Neural cell (in vitro differentiated cells): ENCODE data around the gene AICDA. TPM values are rescaled to one million over a fixed set of nuclear protein-coding genes. Genes with fewer than 3 reads are reported as not detected.
"Not testable (repeated sequence)": the region's sequence is repeated elsewhere in the genome, so short reads cannot be mapped to it uniquely, and the experiment has no call there.

Experiments
- H2AFZ ChIP-seq: fragments of 200-600, 300-800 bp; sonication (generic), shearing (Covaris generic); 2 replicates; pipeline ENCODE4 v1.6.0; 2014; ENCODE audit warnings: low read depth, mild to moderate bottlenecking, antibody characterized with exemption, low read length, moderate library complexity
- H3F3A ChIP-seq: fragments of 200-600 bp; shearing (Covaris generic); 2 replicates; pipeline ENCODE4 v1.6.1; 2016; ENCODE audit warnings: mild to moderate bottlenecking, moderate library complexity, mixed read lengths, antibody characterized with exemption, low read length; ENCODE audit not compliant: insufficient read depth, poor library complexity, severe bottlenecking
- H3K27ac ChIP-seq: fragments of 200-600, 300-800 bp; sonication (generic), shearing (Covaris generic); 2 replicates; pipeline ENCODE4 v1.5.1; 2014; ENCODE audit warnings: mild to moderate bottlenecking, low read length, moderate library complexity
- H3K27me3 ChIP-seq: fragments of 300-800, 200-600 bp; sonication (generic), shearing (Covaris generic); 2 replicates; pipeline ENCODE4 v1.6.0; 2014; ENCODE audit warnings: mild to moderate bottlenecking, low read depth, low read length, moderate library complexity; ENCODE audit not compliant: insufficient read depth
- H3K36me3 ChIP-seq: fragments of 300-800, 200-600 bp; sonication (generic), shearing (Covaris generic); 2 replicates; pipeline ENCODE4 v1.5.1; 2014; ENCODE audit warnings: mild to moderate bottlenecking, antibody characterized with exemption, low read length, moderate library complexity; ENCODE audit not compliant: insufficient read depth
- H3K4me2 ChIP-seq: fragments of 300-800, 200-600 bp; sonication (generic), shearing (Covaris generic); 2 replicates; pipeline ENCODE4 v1.6.0; 2014; ENCODE audit warnings: mild to moderate bottlenecking, low read length
- H3K4me3 ChIP-seq: fragments of 300-800, 200-600 bp; sonication (generic), shearing (Covaris generic); 2 replicates; pipeline ENCODE4 v1.5.1; 2014; ENCODE audit warnings: mild to moderate bottlenecking, low read length, moderate library complexity
- H3K79me2 ChIP-seq: fragments of 200-600 bp; shearing (Covaris generic); replicated peaks from 2 replicates; pipeline ENCODE4 v1.6.0; 2014; ENCODE audit warnings: mild to moderate bottlenecking, low read length, moderate library complexity; ENCODE audit not compliant: insufficient read depth
- H3K9ac ChIP-seq: fragments of 300-800, 200-600 bp; sonication (generic), shearing (Covaris generic); 2 replicates; pipeline ENCODE4 v1.6.1; 2016; ENCODE audit warnings: mild to moderate bottlenecking, low read length, mixed read lengths
- H3K9me2 ChIP-seq: fragments of 200-600 bp; shearing (Covaris generic); 2 replicates; pipeline ENCODE4 v1.6.1; 2016; ENCODE audit warnings: mild to moderate bottlenecking, low read length, mixed read lengths; ENCODE audit not compliant: insufficient read depth
- H3K9me3 ChIP-seq: fragments of 200-600, 300-800 bp; sonication (generic), shearing (Covaris generic); 2 replicates; pipeline ENCODE4 v1.6.1; 2016; ENCODE audit warnings: mild to moderate bottlenecking, mixed run types, low read length, moderate library complexity, mixed read lengths
- H4K20me1 ChIP-seq: fragments of 200-600 bp; shearing (Covaris generic); 2 replicates; pipeline ENCODE4 v1.6.1; 2016; ENCODE audit warnings: mild to moderate bottlenecking, mixed run types; ENCODE audit not compliant: insufficient read depth
- EZH2 ChIP-seq: fragments of 200-600, 300-800 bp; shearing (Covaris generic), sonication (generic); IDR thresholded peaks from 2 replicates; pipeline ENCODE4 v1.6.1; 2014; ENCODE audit warnings: antibody characterized with exemption, low read length, borderline replicate concordance, mild to moderate bottlenecking; ENCODE audit not compliant: insufficient read depth, poor library complexity, severe bottlenecking
- MXI1 ChIP-seq: fragments of 450-650 bp; conservative IDR thresholded peaks from 2 replicates; pipeline ENCODE4 v1.6.1; 2014; ENCODE audit warnings: antibody characterized with exemption, mild to moderate bottlenecking; ENCODE audit not compliant: poor library complexity, severe bottlenecking
- POLR2AphosphoS5 ChIP-seq: IDR thresholded peaks from 2 replicates; pipeline ENCODE4 v1.6.1; 2012
- RAD21 ChIP-seq: fragments of 450-650 bp; conservative IDR thresholded peaks from 2 replicates; pipeline ENCODE4 v1.6.1; 2014; ENCODE audit warnings: antibody characterized with exemption, mild to moderate bottlenecking, moderate library complexity
- SMC3 ChIP-seq: fragments of 450-650 bp; conservative IDR thresholded peaks from 2 replicates; pipeline ENCODE4 v1.6.1; 2014; ENCODE audit warnings: antibody characterized with exemption, mild to moderate bottlenecking, moderate library complexity; ENCODE audit not compliant: poor library complexity
- TAF1 ChIP-seq: IDR thresholded peaks from 2 replicates; pipeline ENCODE4 v1.6.1; 2012; ENCODE audit warnings: low read depth
- polyA plus RNA-seq: library from polyadenylated mRNA; depleted of rRNA; stranded (reverse); fragments of >200 nt; gene quantifications from 2 replicates; pipeline ENCODE4 v1.2.3, GENCODE V29; 2014
- TF ChIP-seq, protein P1 (sequence below): fragments of 450-650 bp; IDR thresholded peaks from 2 replicates; pipeline ENCODE4 v1.5.1; 2014; ENCODE audit warnings: antibody characterized with exemption, mild to moderate bottlenecking, moderate library complexity; ENCODE audit not compliant: poor library complexity, severe bottlenecking
- TF ChIP-seq, protein P2 (sequence below): IDR thresholded peaks from 2 replicates; pipeline ENCODE4 v1.6.1; 2012; ENCODE audit warnings: borderline replicate concordance

The AICDA gene
- polyA plus RNA-seq, 1 donor from 2014 or later = not detected

- no peaks in the 10 kb centered on the region for H3K9me2 ChIP-seq
- no peak overlapping the region for H3K27ac ChIP-seq
- H3K36me3 ChIP-seq = no peaks in the 10 kb centered on the region
- H4K20me1 ChIP-seq = no peaks in the 10 kb centered on the region
- TF ChIP-seq EZH2 = no peak
- TF ChIP-seq, protein P1, sequence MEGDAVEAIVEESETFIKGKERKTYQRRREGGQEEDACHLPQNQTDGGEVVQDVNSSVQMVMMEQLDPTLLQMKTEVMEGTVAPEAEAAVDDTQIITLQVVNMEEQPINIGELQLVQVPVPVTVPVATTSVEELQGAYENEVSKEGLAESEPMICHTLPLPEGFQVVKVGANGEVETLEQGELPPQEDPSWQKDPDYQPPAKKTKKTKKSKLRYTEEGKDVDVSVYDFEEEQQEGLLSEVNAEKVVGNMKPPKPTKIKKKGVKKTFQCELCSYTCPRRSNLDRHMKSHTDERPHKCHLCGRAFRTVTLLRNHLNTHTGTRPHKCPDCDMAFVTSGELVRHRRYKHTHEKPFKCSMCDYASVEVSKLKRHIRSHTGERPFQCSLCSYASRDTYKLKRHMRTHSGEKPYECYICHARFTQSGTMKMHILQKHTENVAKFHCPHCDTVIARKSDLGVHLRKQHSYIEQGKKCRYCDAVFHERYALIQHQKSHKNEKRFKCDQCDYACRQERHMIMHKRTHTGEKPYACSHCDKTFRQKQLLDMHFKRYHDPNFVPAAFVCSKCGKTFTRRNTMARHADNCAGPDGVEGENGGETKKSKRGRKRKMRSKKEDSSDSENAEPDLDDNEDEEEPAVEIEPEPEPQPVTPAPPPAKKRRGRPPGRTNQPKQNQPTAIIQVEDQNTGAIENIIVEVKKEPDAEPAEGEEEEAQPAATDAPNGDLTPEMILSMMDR = no peak
- TF ChIP-seq MXI1 = no peak
- TF ChIP-seq POLR2AphosphoS5 = no peak
- TF ChIP-seq SMC3 = no peak
- no peak for TF ChIP-seq TAF1
- no peak for TF ChIP-seq RAD21
- no peaks in the 10 kb centered on the region for H3K27me3 ChIP-seq
- H3F3A ChIP-seq = no peaks in the 10 kb centered on the region
- no peak overlapping the region for H3K4me3 ChIP-seq
- H3K9me3 ChIP-seq = no peaks in the 10 kb centered on the region
- H3K4me2 ChIP-seq = no peak overlapping the region
- H3K9ac ChIP-seq = no peak overlapping the region
- H2AFZ ChIP-seq = no peak overlapping the region
- H3K79me2 ChIP-seq = no peaks in the 10 kb centered on the region
These were observed 23.0 kb downstream of the AICDA start for GRCh38 chr12:8589679-8590078.

GRCh38 chr12:8584478-8584877 is 28.2 kb downstream of the AICDA start:
- not testable (repeated sequence) for H3K4me3 ChIP-seq, H3K9me3 ChIP-seq, H3F3A ChIP-seq, H3K9ac ChIP-seq, H3K4me2 ChIP-seq, H3K27ac ChIP-seq, H2AFZ ChIP-seq, H3K9me2 ChIP-seq, H3K27me3 ChIP-seq, H3K79me2 ChIP-seq, H3K36me3 ChIP-seq, H4K20me1 ChIP-seq

GRCh38 chr12:8584004-8584403 is 28.7 kb downstream of the AICDA start:
- H3K36me3 ChIP-seq = no peaks in the 10 kb centered on the region
- no peak overlapping the region for H3K4me2 ChIP-seq
- H2AFZ ChIP-seq = no peak overlapping the region
- TF ChIP-seq TAF1 (no peak), MXI1 (no peak), EZH2 (no peak), RAD21 (no peak), SMC3 (no peak)
- TF ChIP-seq, protein P2, sequence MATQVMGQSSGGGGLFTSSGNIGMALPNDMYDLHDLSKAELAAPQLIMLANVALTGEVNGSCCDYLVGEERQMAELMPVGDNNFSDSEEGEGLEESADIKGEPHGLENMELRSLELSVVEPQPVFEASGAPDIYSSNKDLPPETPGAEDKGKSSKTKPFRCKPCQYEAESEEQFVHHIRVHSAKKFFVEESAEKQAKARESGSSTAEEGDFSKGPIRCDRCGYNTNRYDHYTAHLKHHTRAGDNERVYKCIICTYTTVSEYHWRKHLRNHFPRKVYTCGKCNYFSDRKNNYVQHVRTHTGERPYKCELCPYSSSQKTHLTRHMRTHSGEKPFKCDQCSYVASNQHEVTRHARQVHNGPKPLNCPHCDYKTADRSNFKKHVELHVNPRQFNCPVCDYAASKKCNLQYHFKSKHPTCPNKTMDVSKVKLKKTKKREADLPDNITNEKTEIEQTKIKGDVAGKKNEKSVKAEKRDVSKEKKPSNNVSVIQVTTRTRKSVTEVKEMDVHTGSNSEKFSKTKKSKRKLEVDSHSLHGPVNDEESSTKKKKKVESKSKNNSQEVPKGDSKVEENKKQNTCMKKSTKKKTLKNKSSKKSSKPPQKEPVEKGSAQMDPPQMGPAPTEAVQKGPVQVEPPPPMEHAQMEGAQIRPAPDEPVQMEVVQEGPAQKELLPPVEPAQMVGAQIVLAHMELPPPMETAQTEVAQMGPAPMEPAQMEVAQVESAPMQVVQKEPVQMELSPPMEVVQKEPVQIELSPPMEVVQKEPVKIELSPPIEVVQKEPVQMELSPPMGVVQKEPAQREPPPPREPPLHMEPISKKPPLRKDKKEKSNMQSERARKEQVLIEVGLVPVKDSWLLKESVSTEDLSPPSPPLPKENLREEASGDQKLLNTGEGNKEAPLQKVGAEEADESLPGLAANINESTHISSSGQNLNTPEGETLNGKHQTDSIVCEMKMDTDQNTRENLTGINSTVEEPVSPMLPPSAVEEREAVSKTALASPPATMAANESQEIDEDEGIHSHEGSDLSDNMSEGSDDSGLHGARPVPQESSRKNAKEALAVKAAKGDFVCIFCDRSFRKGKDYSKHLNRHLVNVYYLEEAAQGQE = no peak
- TF ChIP-seq, protein P1 = no peak
- H3K4me3 ChIP-seq = no peak overlapping the region
- H4K20me1 ChIP-seq = no peaks in the 10 kb centered on the region
- H3F3A ChIP-seq = no peaks in the 10 kb centered on the region
- H3K27ac ChIP-seq = no peak overlapping the region
- H3K9me3 ChIP-seq = no peaks in the 10 kb centered on the region
- H3K9me2 ChIP-seq = no peaks in the 10 kb centered on the region
- no peaks in the 10 kb centered on the region for H3K27me3 ChIP-seq
- no peaks in the 10 kb centered on the region for H3K79me2 ChIP-seq
- H3K9ac ChIP-seq = no peak overlapping the region
